HG03280 (cell line): ENCODE results near the gene PTBP1.
"Not testable (repeated sequence)": the region's sequence is repeated elsewhere in the genome, so short reads cannot be mapped to it uniquely, and the experiment has no call there.

Experiments used
- ATAC-seq: cut with Tn5 transposase; IDR thresholded peaks from one replicate; pipeline ENCODE4 v1.9.1; 2021; ENCODE audit warnings: mild to moderate bottlenecking, moderate library complexity; ENCODE audit not compliant: unreplicated experiment

Gene PTBP1

GRCh38 chr19:807627-808422 lies 10.6 kb downstream of the PTBP1 start:
- no peak for ATAC-seq

- ATAC-seq, result no peak
These were observed 11.1 kb downstream of the PTBP1 start for GRCh38 chr19:808423-808775.

GRCh38 chr19:810077-810855 lies 13.0 kb downstream of the PTBP1 start:
- ATAC-seq, result no peak

- ATAC-seq, result no peak
These were observed 13.7 kb downstream of the PTBP1 start for GRCh38 chr19:810883-811489.

GRCh38 chr19:811506-812048 lies 14.3 kb downstream of the PTBP1 start:
- no peak for ATAC-seq

GRCh38 chr19:812049-812746 lies 14.9 kb downstream of the PTBP1 start:
- no peak for ATAC-seq

GRCh38 chr19:812747-813218 lies 15.5 kb downstream of the PTBP1 start:
- no peak for ATAC-seq

DNA sequence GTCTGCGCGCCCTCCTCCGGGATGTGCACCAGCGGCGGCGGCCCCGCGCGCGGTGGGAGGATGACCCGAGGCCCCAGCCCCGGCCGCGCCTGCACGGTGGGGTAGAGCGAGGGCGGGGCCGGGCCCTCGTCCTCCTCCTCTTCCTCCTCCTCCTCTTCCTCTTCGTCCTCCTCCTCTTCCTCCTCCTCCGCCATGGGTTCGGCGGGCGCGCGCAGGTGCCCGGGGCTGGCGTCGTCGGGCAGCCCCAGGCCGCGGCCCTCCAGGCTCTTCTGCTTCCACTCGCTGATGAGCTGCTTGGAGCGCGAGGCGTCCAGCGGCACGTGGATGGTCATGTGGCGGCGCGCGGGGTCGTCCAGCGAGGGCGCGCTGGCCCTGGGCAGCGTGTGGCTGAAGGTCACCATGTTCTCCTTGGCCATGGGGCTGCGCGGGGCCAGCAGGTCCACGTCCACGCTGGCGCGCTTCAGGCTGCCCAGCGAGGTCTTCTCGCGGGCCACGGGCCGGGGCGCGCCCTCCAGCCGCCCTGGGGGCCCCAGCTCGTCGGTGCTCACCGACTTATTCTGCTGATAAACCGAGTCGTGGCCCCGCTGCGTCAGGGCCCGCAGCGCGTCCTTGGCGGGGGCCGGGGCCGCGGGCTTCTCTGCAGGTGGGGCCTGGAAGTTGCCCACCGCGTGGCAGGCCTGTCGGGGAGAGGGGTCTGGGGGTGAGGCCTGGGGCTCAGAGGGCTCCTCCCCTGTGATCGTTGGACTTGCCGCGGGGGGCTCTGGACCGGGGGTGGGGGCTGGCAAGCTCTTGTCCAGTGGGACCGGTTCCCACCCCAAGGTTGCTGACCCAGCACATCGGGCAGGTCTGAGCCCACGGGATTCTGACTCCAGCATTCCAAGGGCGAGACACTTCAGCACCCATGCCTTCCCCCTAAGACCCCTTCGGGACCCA lies 16.2 kb downstream of the PTBP1 start:
- no peak for ATAC-seq

- no peak for ATAC-seq
These were observed 17.2 kb downstream of the PTBP1 start for GRCh38 chr19:814152-815078.

GRCh38 chr19:815079-815774 lies 18.0 kb downstream of the PTBP1 start:
- ATAC-seq, result no peak

- ATAC-seq, result no peak
These were observed 18.7 kb downstream of the PTBP1 start for GRCh38 chr19:815775-816499.

- no peak for ATAC-seq
These were observed 19.2 kb downstream of the PTBP1 start for GRCh38 chr19:816500-816857.

GRCh38 chr19:820212-820611 lies 23.0 kb downstream of the PTBP1 start:
- ATAC-seq, result not testable (repeated sequence)

DNA sequence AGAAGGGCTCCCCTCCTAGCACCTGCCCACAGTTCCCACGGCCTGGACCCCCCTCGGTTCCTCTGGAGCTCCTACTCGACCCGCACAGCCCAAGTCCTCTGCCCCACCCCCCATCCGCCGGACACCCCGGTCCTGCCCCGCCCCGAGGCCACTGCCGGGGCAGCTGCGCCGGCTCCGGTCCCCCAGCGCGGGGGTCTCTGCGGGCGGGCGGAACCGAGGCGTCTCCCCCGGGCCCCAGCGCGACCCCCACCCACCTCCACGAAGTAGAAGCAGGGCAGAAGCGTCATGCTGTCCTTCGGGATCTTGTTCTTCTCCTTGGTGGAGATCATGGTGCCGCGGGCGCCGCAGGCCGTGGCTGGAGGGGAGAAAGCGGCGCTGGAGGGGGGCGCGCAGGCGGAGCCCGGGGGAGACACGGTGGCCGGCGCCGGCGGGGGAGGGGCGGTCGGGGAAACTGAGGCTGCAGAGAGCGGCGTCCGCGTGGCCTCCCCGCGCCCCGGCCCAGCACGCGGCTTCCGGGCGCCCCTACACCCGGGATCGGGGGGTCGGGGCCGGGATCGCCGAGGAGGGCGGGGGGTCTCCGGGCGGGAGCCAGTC lies 24.1 kb downstream of the PTBP1 start:
- no peak for ATAC-seq

DNA sequence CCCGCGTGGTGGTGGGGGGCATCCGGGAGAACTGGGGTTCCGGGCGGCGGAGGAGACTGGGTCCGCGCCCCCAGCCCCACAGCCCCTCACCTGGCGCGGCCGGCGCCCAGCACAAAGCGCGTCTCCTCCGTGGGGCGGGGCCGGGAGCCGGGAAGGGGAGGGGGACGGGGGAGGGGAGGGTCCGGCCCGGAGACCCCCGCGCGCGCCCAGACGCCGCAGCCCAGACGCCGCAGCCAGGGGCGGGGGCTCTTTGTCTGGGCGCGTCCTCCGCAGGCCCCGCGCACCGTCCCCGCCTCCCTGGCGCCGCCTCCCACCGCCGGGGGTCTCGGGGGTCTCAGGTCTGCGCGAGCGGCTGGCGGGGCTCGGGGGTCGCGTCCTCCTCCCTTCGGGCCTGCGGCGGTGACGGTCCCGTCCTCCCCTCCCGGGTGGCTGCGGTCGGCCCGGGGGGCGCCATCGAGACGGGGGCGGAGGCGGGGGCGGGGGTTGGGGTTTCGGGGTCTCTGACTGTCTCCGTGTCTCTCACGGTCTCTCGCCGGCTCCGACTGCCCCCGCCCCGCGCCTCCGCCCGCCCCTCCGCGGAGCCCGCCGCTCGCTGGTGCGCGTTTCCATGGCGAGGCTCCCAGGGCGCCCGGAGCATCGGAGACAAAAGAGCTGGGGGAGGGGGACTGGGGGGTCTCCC lies 24.7 kb downstream of the PTBP1 start, which contains the start of gene PLPPR3:
PLPPR3 (minus strand) TSS at position 131 of the 679 bp plus-strand sequence. CDS start 396 bp downstream, outside the sequence.
- ATAC-seq, result no peak

- ATAC-seq, result no peak
These were observed 26.4 kb downstream of the PTBP1 start for GRCh38 chr19:823565-824121.
